H1 (cell line): ENCODE measurements around the gene SCYL3. TPM values are rescaled to one million over a fixed set of nuclear protein-coding genes. Genes with fewer than 3 reads are reported as not detected.

Source experiments
- CTCF ChIA-PET: fragments of 300-600 bp; sonication (Branson Sonifier 250); formaldehyde crosslinking; loops from one replicate; lab custom pipeline; 2021; ENCODE audit not compliant: partially characterized antibody; lab: Charles Lee
- POLR2A ChIA-PET: fragments of 300-600 bp; sonication (Branson Sonifier 250); formaldehyde crosslinking; loops from one replicate; lab custom pipeline; 2021; ENCODE audit warnings: inconsistent platforms; ENCODE audit not compliant: partially characterized antibody; lab: Charles Lee
- DNase-seq, 2 experiments: peaks; one replicate each; pipeline versions ENCODE4 v3.0.0 to v3.0.0-alpha.2; 2010 to 2022; ENCODE audit warnings: low spot score in 2 of 2, low read depth in 1 of 2, mixed read lengths in 1 of 2
- FAIRE-seq: peaks from 2 replicates; lab custom pipeline; 2011; peaks lifted over from hg19 to GRCh38; lab: Jason Lieb, UNC
- H2AFZ ChIP-seq: 2 replicates; pipeline ENCODE4 v1.8.1; 2012; ENCODE audit warnings: low read length, inconsistent platforms
- H2AK5ac ChIP-seq: 2 replicates; pipeline ENCODE4 v1.6.1; 2013; ENCODE audit warnings: low read depth, low read length
- H2BK120ac ChIP-seq: replicated peaks from 2 replicates; pipeline ENCODE3; 2013; ENCODE audit warnings: low read depth, low read length, inconsistent platforms
- H2BK12ac ChIP-seq: 2 replicates; pipeline ENCODE4 v1.6.1; 2013; ENCODE audit warnings: low read depth, low read length
- H2BK15ac ChIP-seq: 2 replicates; pipeline ENCODE4 v1.6.1; 2013; ENCODE audit warnings: low read length
- H2BK20ac ChIP-seq: 2 replicates; pipeline ENCODE4 v1.6.1; 2013; ENCODE audit warnings: low read length
- H2BK5ac ChIP-seq: 2 replicates; pipeline ENCODE4 v1.6.1; 2013; ENCODE audit warnings: low read depth, low read length
- H3K14ac ChIP-seq: 2 replicates; pipeline ENCODE4 v1.6.1; 2013; ENCODE audit warnings: inconsistent platforms; ENCODE audit not compliant: insufficient read length
- H3K18ac ChIP-seq: 2 replicates; pipeline ENCODE4 v1.6.1; 2013; ENCODE audit warnings: low read length; ENCODE audit errors: extremely low read depth
- H3K23ac ChIP-seq: 2 replicates; pipeline ENCODE4 v1.6.1; 2013; ENCODE audit warnings: inconsistent platforms; ENCODE audit not compliant: insufficient read length
- H3K23me2 ChIP-seq: 2 replicates; pipeline ENCODE4 v1.6.1; 2013; ENCODE audit warnings: low read depth, low read length
- H3K27ac ChIP-seq: 2 replicates; pipeline ENCODE4 v1.6.1; 2011; ENCODE audit warnings: low read depth, low read length, inconsistent platforms
- H3K27me3 ChIP-seq, 4 experiments: replicated peaks in 1 of 4; 1 replicate in 1 of 4; 2 replicates in 3 of 4; pipeline versions ENCODE4 v1.6.1 to v1.8.1; 2011 to 2013; ENCODE audit warnings: low read length in 3 of 4, mild to moderate bottlenecking in 3 of 4, inconsistent platforms in 2 of 4, mixed read lengths in 2 of 4, moderate library complexity in 1 of 4; ENCODE audit not compliant: control insufficient read depth in 3 of 4, insufficient read depth in 3 of 4; ENCODE audit errors: extremely low read depth in 1 of 4
- H3K36me3 ChIP-seq, 4 experiments: 2 replicates each; pipeline versions ENCODE4 v1.6.1 to v1.8.1; 2011 to 2013; ENCODE audit warnings: mild to moderate bottlenecking in 4 of 4, low read length in 3 of 4, moderate library complexity in 2 of 4, control low read depth in 1 of 4, inconsistent platforms in 1 of 4; ENCODE audit not compliant: insufficient read depth in 4 of 4, control insufficient read depth in 2 of 4
- H3K4ac ChIP-seq: replicated peaks from 2 replicates; pipeline ENCODE3; 2013; ENCODE audit warnings: low read length, low read depth, mixed read lengths, inconsistent platforms; ENCODE audit not compliant: insufficient read length
- H3K4me1 ChIP-seq, 4 experiments: replicated peaks in 1 of 4; 1 replicate in 1 of 4; 2 replicates in 3 of 4; pipeline versions ENCODE4 v1.6.1 to v1.8.1; 2011 to 2013; ENCODE audit warnings: low read length in 3 of 4, inconsistent platforms in 2 of 4, mixed read lengths in 1 of 4; ENCODE audit not compliant: insufficient read depth in 4 of 4, control insufficient read depth in 3 of 4
- H3K4me2 ChIP-seq, 2 experiments: 2 replicates each; pipeline versions ENCODE4 v1.6.1 to v1.8.1; 2011 to 2013; ENCODE audit warnings: low read depth in 2 of 2, low read length in 2 of 2, control low read depth in 1 of 2, inconsistent platforms in 1 of 2, mild to moderate bottlenecking in 1 of 2; ENCODE audit not compliant: insufficient read depth in 1 of 2
- H3K4me3 ChIP-seq, 4 experiments: fragments of 200-600, 300-600 bp in 1 of 4; sonication (generic), shearing (Covaris generic), sonication (Bioruptor Twin) in 1 of 4; 2 replicates each; pipeline versions ENCODE4 v1.5.1 to v1.8.1; 2011 to 2016; ENCODE audit warnings: low read length in 4 of 4, low read depth in 3 of 4, control low read depth in 2 of 4, inconsistent platforms in 2 of 4, mild to moderate bottlenecking in 2 of 4, mixed read lengths in 1 of 4, moderate library complexity in 1 of 4; ENCODE audit not compliant: insufficient read depth in 2 of 4; ENCODE audit errors: extremely low read depth in 1 of 4
- H3K56ac ChIP-seq: replicated peaks from 2 replicates; pipeline ENCODE3; 2013; ENCODE audit warnings: low read depth, mild to moderate bottlenecking, mixed read lengths, low read length, inconsistent platforms; ENCODE audit not compliant: insufficient read length
- H3K79me1 ChIP-seq: 2 replicates; pipeline ENCODE4 v1.6.1; 2013; ENCODE audit warnings: low read depth, low read length, control low read depth
- H3K79me2 ChIP-seq, 2 experiments: 2 replicates each; pipeline versions ENCODE4 v1.6.1 to v1.8.1; 2012 to 2013; ENCODE audit warnings: low read length in 2 of 2, mild to moderate bottlenecking in 2 of 2, inconsistent platforms in 1 of 2; ENCODE audit not compliant: insufficient read depth in 2 of 2, control insufficient read depth in 1 of 2
- H3K9ac ChIP-seq, 4 experiments: replicated peaks in 1 of 4; 1 replicate in 1 of 4; 2 replicates in 3 of 4; pipeline versions ENCODE4 v1.6.1 to v1.8.1; 2011 to 2013; ENCODE audit warnings: low read depth in 3 of 4, low read length in 3 of 4, control low read depth in 2 of 4, mild to moderate bottlenecking in 2 of 4, moderate library complexity in 2 of 4, inconsistent platforms in 1 of 4; ENCODE audit errors: extremely low read depth in 1 of 4
- H3K9me3 ChIP-seq, 2 experiments: 2 replicates each; pipeline versions ENCODE4 v1.6.1 to v1.8.1; 2012 to 2013; ENCODE audit warnings: mild to moderate bottlenecking in 2 of 2, moderate library complexity in 2 of 2, control low read depth in 1 of 2, inconsistent platforms in 1 of 2, low read depth in 1 of 2, low read length in 1 of 2, mixed read lengths in 1 of 2; ENCODE audit not compliant: insufficient read depth in 2 of 2
- H4K20me1 ChIP-seq, 2 experiments: replicated peaks in 1 of 2; 2 replicates each; pipeline versions ENCODE3 to v1.8.1; 2011 to 2013; ENCODE audit warnings: inconsistent platforms in 2 of 2, low read length in 2 of 2, mild to moderate bottlenecking in 1 of 2; ENCODE audit not compliant: insufficient read depth in 2 of 2, control insufficient read depth in 1 of 2
- H4K5ac ChIP-seq: 2 replicates; pipeline ENCODE4 v1.6.1; 2013; ENCODE audit warnings: low read length, low read depth, mixed read lengths, inconsistent platforms; ENCODE audit not compliant: insufficient read length
- H4K8ac ChIP-seq: 2 replicates; pipeline ENCODE4 v1.8.0; 2013; ENCODE audit warnings: mild to moderate bottlenecking, moderate library complexity, low read length, inconsistent platforms; ENCODE audit not compliant: insufficient read depth; ENCODE audit errors: extremely low read depth
- H4K91ac ChIP-seq: replicated peaks from 2 replicates; pipeline ENCODE3; 2013; ENCODE audit warnings: low read length, mixed read lengths, inconsistent platforms; ENCODE audit not compliant: insufficient read length
- KDM4A ChIP-seq: IDR thresholded peaks from one replicate; pipeline ENCODE4 v1.7.1; 2012; ENCODE audit warnings: low read depth, mild to moderate bottlenecking, moderate library complexity, low read length, inconsistent platforms; ENCODE audit not compliant: severe bottlenecking
- polyA plus RNA-seq, 7 experiments: library from polyadenylated mRNA; depleted of rRNA in 3 of 7; stranded (reverse) in 5 of 7; unstranded in 2 of 7; fragments of >200 nt in 5 of 7; fragments of 200-250 nt in 2 of 7; gene quantifications; 1 replicate in 5 of 7; 2 replicates in 1 of 7; 4 replicates in 1 of 7; pipeline versions ENCODE4 v1.2.1 to v1.2.3, GENCODE V29; 2011 to 2013; ENCODE audit warnings: missing spikeins in 2 of 7, mixed read lengths in 2 of 7
- small RNA-seq: library from polyadenylated mRNA; stranded (forward); fragments of <200 nt; extraction: miRNeasy Mini kit (QIAGEN cat#:217004); gene quantifications from one replicate; pipeline ENCODE3, GENCODE V24; 2013; ENCODE audit not compliant: insufficient read depth
- total RNA-seq: library from RNA; stranded (reverse); fragmentation: NEBNext Ultra II Directional; extraction: Animal tissue kit (Norgen Biotek cat#: 25700); gene quantifications from 2 replicates; pipeline ENCODE4 v1.2.1, GENCODE V29; 2021

SCYL3 gene
- total and polyA plus RNA-seq, 2 of the 8 experiments (the other 6 are each of a cell fraction or from before 2014, with no cell fraction given): 2.7 to 5.3 TPM

- CTCF ChIA-PET: interaction anchor here (1.3 kb wide), 1 partner anchor 91 kb away, joined by 3 read pairs; no protein-coding TSS in a partner anchor
Observed at GRCh38 chr1:169802888-169803287, 90.8 kb downstream of the SCYL3 start.

More at GRCh38 chr1:169802888-169803287, 90.8 kb downstream of the SCYL3 start:
- no peak overlapping the region for H3K14ac ChIP-seq
- no peak overlapping the region for H2BK5ac ChIP-seq
- H3K56ac ChIP-seq: no peak overlapping the region
- no peak overlapping the region for H2BK120ac ChIP-seq
- no peak overlapping the region for H3K27ac ChIP-seq
- H2BK20ac ChIP-seq: no peak overlapping the region
- peaks cover 0 to 8% of the 10 kb centered on the region in 2 experiments; a peak in 1 of 4 replicates for H3K79me2 ChIP-seq
- peaks cover 2 to 73% (median 20%) of the 10 kb centered on the region in 4 experiments; a peak in 7 of 8 replicates for H3K36me3 ChIP-seq
- no peaks in the 10 kb centered on the region for H3K4me1 ChIP-seq
- H2BK12ac ChIP-seq: no peak overlapping the region
- H4K20me1 ChIP-seq: peaks cover 2% of the 10 kb centered on the region in 2 experiments
- H4K8ac ChIP-seq: no peak overlapping the region
- no peak overlapping the region for H3K18ac ChIP-seq
- no peak overlapping the region for H2AK5ac ChIP-seq
- H4K5ac ChIP-seq: no peak overlapping the region
- no peaks in the 10 kb centered on the region for H3K9me3 ChIP-seq
- H2AFZ ChIP-seq: no peak overlapping the region
- no peak overlapping the region for H4K91ac ChIP-seq
- no peaks in the 10 kb centered on the region for H3K27me3 ChIP-seq
- H3K23me2 ChIP-seq: no peaks in the 10 kb centered on the region
- no peak for TF ChIP-seq KDM4A
- TF ChIP-seq, all 59 proteins: peak for 0
- Histone ChIP-seq H2BK15ac (no peak overlapping the region), H3K4me2 (no peak overlapping the region), H3K23ac (no peak overlapping the region), H3K79me1 (peaks cover 2% of the 10 kb centered on the region; the same call in 1 of the 2 replicates), H3K9ac (no peak overlapping the region), H3K4ac (no peak overlapping the region), H3K4me3 (no peak overlapping the region)
- POLR2A ChIA-PET: no interaction called here
- DNase-seq (no peak), FAIRE-seq (no peak)

Small RNA genes within 50 kb of the gene (small RNA-seq; reads per million reads assigned to genes)
- not detected for gene RN7SL333P

Other genes with a start within 250 kb of the SCYL3 start
- gene SELL, start 182.3 kb downstream of the SCYL3 start, total RNA-seq: not detected in 2 replicates
- not detected in 2 replicates for gene SELL, start 182.3 kb downstream of the SCYL3 start, polyA plus RNA-seq (2011; rRNA removed)
- gene SELE, start 159.8 kb downstream of the SCYL3 start, total RNA-seq: not detected in 2 replicates
- gene SELE, start 159.8 kb downstream of the SCYL3 start, polyA plus RNA-seq (2011; rRNA removed): not detected in 2 replicates
- gene METTL18, start 99.0 kb downstream of the SCYL3 start, total RNA-seq: 6.0 and 7.6 TPM in 2 replicates
- 0.88 and 1.4 TPM in 2 replicates for gene METTL18, start 99.0 kb downstream of the SCYL3 start, polyA plus RNA-seq (2011; rRNA removed)
- gene KIFAP3, start 180.8 kb upstream of the SCYL3 start, total RNA-seq: 3.2 TPM in 2 replicates
- gene KIFAP3, start 180.8 kb upstream of the SCYL3 start, polyA plus RNA-seq (2011; rRNA removed): 0.71 and 1.3 TPM in 2 replicates